Measurements from ENCODE around the gene DIP2A.
A peak's percentile ranks its signal among the peaks of the same experiment; 100 is the strongest.

DNA sequence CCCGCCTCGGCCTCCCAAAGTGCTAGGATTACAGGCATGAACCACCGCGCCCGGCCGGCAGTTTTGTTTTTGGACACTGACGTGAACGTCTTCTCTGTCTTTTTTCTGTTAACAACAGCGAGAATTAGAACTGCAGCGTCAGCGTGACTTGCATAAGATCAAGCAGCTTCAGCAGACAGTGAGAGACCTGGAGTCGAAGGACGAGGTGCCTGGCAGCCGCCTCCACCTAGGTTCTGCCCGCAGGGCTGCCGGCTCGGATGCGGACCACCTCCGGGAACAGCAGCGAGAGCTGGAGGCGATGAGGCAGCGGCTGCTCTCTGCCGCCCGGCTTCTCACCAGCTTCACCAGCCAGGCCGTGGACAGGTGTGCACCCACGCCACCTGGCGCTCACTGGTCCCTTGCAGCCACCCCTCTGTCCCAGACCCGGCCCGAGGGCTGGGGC, 22.9 kb upstream of the DIP2A start:
- no peak for TF ChIP-seq REST (IDR thresholded peaks at IDR 0.05; ENCODE audit: unreplicated experiment)
- TF ChIP-seq, protein P1, sequence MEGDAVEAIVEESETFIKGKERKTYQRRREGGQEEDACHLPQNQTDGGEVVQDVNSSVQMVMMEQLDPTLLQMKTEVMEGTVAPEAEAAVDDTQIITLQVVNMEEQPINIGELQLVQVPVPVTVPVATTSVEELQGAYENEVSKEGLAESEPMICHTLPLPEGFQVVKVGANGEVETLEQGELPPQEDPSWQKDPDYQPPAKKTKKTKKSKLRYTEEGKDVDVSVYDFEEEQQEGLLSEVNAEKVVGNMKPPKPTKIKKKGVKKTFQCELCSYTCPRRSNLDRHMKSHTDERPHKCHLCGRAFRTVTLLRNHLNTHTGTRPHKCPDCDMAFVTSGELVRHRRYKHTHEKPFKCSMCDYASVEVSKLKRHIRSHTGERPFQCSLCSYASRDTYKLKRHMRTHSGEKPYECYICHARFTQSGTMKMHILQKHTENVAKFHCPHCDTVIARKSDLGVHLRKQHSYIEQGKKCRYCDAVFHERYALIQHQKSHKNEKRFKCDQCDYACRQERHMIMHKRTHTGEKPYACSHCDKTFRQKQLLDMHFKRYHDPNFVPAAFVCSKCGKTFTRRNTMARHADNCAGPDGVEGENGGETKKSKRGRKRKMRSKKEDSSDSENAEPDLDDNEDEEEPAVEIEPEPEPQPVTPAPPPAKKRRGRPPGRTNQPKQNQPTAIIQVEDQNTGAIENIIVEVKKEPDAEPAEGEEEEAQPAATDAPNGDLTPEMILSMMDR (conservative IDR thresholded peaks at IDR 0.05; ENCODE audit: low read depth in 2 of 2), result peak; percentile 15 to 60; a peak in 2 of 4 replicates
- no peak for TF ChIP-seq EZH2 (IDR thresholded peaks at IDR 0.05; ENCODE audit: low read depth, unreplicated experiment)
- no peak for TF ChIP-seq POLR2AphosphoS5 (IDR thresholded peaks at IDR 0.05; ENCODE audit: low read depth)

All from GM23338 (cell line).